NT2/D1 (cell line): Measurements from ENCODE around the gene CNTNAP1.

ENCODE experiments used
- YY1 ChIP-seq: IDR thresholded peaks from 2 replicates; pipeline ENCODE4 v1.6.1; 2011; ENCODE audit not compliant: insufficient read length, insufficient read depth
- ZNF274 ChIP-seq: IDR thresholded peaks from 2 replicates; pipeline ENCODE4 v1.6.1; 2011; ENCODE audit warnings: mild to moderate bottlenecking, low read depth, low read length

- TF ChIP-seq YY1 (no peak), ZNF274 (no peak)
Measured at GRCh38 chr17:42632949-42633444, 49.3 kb upstream of the CNTNAP1 start.
